GM18526 (cell line): Measurements from ENCODE around the gene MEF2B.

Experiments used
- POLR2A ChIP-seq: IDR thresholded peaks from 3 replicates; pipeline ENCODE4 v1.6.1; 2011; ENCODE audit not compliant: insufficient read length; ENCODE audit errors: extremely low read depth

MEF2B gene

DNA sequence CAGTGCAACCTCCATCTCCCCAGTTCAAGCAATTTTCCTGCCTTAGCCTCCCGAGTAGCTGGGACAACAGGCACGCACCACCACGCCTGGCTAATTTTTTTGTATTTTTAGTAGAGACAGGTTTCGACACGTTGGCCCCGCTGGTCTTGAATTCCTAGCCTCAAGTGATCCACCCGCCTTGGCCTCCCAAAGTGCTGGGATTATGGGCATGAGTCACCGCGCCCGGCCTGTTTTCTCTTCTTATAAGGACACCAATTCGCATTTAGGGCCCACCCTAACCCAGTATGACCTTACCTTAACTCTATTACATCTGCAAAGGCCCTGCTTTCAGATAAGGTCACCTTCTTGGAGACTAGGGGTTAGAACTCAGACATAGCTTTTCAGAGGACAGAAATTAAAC is 66.9 kb downstream of the MEF2B start:
- TF ChIP-seq POLR2A, result no peak

DNA sequence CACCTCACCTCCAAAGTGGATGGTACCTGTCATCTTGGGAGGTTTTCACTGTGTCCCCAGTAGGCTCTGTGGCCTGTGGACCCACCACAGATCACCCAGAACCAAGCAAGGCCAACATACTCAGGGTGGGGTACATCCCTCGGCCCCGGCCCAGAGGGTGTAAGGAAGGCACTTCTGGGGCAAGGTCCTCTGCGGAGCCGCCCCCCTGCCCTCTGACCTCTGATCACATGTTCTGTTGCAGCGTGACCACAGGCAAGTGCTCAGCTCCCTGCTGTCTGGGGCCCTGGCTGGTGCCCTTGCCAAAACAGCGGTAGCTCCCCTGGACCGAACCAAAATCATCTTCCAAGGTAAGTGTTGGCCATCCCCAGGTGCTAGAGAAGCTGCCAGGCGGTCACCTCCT is 68.5 kb downstream of the MEF2B start:
- no peak for TF ChIP-seq POLR2A

DNA sequence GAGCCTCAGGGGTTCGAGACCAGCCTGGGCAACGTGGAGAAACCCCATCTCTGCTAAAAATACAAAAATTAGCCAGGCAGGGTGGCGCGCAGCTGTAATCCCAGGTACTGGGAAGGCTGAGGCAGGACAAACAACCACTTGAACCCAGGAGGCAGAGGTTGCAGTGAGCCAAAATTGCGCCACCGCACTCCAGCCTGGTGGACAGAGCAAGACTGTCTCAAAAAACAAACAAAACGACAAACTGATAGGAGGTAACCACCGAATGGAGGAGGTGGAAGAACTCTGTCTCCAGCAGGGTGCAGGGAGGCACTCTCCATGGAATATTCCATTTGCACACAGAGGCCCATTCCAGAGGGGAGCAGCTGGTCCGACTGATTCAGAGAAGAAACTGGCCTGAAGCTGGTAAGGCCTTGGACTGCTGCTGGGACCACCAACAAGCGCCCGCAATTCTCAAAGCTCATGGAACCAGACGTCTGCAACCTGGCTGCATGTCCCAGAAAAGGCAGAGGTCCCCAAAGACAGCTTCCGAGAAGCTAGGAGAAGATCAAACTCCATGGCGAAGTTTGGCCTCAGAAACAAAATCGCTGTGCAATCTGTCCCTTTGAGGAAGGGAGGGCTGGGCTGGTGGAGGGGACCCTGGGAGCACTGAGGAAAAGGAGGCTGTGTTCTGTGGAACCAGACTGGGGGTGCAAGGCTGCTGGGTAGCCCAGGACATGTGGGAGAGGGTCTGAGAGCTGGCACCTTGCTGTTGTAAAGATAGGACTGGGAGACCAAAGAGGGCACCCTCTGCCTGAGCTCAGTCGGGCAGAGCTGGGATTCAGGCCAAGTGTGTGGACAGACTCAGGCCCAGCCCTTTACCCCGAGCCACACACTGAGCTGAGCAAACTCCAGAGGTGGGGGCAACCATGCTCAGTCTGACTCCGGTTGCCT is 71.1 kb downstream of the MEF2B start:
- TF ChIP-seq POLR2A, result no peak

DNA sequence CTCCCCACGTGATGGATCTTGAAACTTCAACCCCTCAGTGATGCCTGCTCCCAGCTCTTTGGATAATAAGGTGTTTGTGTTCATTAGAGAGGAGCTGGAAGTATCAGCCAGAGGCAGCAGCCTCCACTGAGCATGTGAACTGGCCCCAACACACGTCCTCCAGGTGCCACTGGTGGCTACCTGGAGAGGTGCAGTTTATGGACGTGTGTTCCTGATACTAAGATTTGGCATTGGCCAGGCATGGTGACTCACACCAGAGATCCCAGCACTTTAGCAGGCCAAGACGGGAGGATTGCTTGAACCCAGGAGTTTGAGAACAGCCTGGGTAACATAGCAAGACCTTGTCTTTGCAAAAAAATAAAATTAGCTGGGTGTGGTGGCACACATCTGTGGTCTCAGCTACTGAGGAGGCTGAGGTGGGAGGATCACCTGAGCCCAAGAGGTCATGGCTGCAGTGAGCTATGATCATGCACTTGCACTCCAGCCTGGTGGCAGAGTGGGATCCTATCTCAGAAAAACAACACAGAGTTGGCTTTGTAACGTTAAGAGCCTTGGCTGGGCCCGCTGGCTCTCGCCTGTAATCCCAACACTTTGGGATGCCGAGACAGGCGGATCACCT is 71.9 kb downstream of the MEF2B start:
- no peak for TF ChIP-seq POLR2A

DNA sequence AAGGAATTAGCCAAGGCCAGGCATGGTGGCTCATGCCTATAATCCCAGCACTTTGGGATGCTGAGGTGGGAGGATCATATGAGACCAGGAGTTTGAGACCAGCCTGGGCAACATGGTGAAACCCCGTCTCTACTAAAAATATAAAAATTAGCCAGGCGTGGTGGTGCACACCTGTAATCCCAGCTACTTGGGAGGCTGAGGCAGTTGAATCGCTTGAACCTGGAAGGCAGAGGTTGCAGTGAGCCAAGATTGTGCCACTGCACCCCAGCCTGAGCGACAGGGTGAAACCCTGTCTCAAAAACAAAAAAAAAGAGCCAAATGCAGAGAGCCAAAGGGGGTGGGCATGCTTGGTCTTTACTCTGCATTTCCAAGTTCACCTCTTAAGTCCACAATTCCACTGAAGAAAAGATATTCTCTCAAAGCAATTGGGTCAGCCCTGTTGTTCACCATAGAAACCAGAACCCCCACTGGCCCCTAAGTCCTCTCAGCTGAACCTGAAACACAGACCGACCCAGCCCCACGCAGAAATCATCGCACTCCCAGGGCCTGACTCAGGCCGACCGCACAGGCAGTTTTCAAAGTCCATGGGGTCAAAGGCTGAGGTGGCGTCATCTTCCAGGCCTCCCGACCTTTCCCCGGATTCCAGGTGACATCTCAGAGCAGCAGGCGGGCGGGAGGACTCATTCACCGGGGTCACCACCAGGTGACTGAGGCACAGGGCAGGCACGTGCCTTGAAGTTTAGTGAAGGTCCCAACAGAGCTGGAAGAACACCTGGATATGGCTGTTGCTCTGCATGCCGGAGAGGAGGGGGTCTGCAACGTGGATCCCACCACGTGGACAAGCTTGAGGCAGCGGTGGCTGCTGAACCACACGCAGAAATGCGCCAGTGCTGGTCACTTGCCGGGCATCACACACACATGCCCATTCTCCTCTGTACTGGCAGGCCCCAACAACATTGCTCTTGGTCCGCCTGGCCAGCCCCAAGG is 73.1 kb downstream of the MEF2B start:
- no peak for TF ChIP-seq POLR2A

DNA sequence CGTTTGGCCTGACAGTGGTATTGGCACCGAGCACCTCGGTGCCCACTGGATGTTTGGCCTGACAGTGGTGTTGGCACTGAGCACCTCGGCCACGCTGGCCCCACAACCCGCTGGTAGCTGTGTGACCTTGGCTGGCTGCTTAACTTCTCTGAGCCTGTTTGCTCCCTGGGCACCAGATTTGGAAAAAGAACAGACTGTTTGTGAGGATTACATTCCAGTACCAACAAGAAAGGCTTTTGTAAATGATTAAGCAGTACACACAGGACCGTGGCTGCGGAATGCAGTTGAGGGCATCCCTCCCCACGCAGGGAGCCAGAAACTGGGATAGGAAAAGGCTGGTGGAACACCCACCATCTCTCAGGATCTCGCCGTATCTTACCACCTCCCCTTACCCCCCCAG is 74.4 kb downstream of the MEF2B start:
- no peak for TF ChIP-seq POLR2A
